ENCODE results near the gene TRMT2A. TPM values are rescaled to one million over a fixed set of nuclear protein-coding genes. Genes with fewer than 3 reads are reported as not detected.

Gene TRMT2A
- total and polyA plus RNA-seq, 2 of the 8 experiments (the other 6 are each of a cell fraction or from before 2014, with no cell fraction given) = 44.9 to 50.3 TPM

DNA sequence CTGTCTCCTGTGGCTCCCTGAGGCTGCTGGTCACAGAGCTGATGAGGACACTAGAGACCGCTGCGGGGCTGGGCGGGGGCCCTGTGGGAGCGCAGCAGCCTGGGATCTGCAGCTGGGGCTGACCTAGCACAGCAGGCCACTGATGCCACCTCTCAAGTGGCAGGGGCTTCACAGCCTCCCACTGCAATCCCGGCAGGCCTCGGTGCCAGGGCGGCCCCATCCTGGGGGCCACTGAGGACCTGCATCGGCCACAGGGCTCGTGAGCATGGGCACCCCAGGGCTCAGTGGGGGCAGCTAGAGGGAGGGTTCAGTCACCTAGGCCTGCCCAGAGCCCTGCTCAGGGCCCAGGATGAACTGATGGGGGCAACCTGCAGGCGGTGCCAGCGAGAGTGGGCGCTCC, 48.4 kb upstream of the TRMT2A start:
- Histone ChIP-seq H3K18ac (ENCODE audit: extremely low read depth, low read length) (no peak overlapping the region), H4K91ac (replicated peaks; ENCODE audit: insufficient read length, low read length) (no peak overlapping the region), H2BK12ac (ENCODE audit: low read depth, low read length) (no peak overlapping the region), H3K23ac (ENCODE audit: insufficient read length) (no peak overlapping the region), H3K4me1 (replicated peaks in 1 of 4; ENCODE audit: control insufficient read depth in 3 of 4, insufficient read depth in 4 of 4, low read length in 3 of 4) (no peaks in the 10 kb centered on the region), H2BK5ac (ENCODE audit: low read depth, low read length) (no peak overlapping the region), H2BK15ac (ENCODE audit: low read length) (no peak overlapping the region), H2AK5ac (ENCODE audit: low read depth, low read length) (no peak overlapping the region), H2BK20ac (ENCODE audit: low read length) (no peak overlapping the region), H3K14ac (ENCODE audit: insufficient read length) (no peak overlapping the region), H3K36me3 (ENCODE audit: control insufficient read depth in 2 of 4, insufficient read depth in 4 of 4, low read length in 3 of 4) (no peaks in the 10 kb centered on the region), H3K56ac (replicated peaks; ENCODE audit: insufficient read length, low read depth, low read length) (no peak overlapping the region), H2BK120ac (replicated peaks; ENCODE audit: low read depth, low read length) (no peak overlapping the region), H2AFZ (ENCODE audit: low read length) (no peak overlapping the region), H3K79me2 (ENCODE audit: control insufficient read depth in 1 of 2, insufficient read depth in 2 of 2, low read length in 2 of 2) (no peaks in the 10 kb centered on the region), H4K8ac (ENCODE audit: extremely low read depth, insufficient read depth, low read length) (no peak overlapping the region), H3K23me2 (ENCODE audit: low read depth, low read length) (peaks cover 15% of the 10 kb centered on the region; the same call in 1 of the 2 replicates), H3K9me3 (ENCODE audit: insufficient read depth in 2 of 2, low read depth in 1 of 2, low read length in 1 of 2) (no peaks in the 10 kb centered on the region; a peak in 1 of 4 replicates), H3K27me3 (replicated peaks in 1 of 4; ENCODE audit: control insufficient read depth in 3 of 4, extremely low read depth in 1 of 4, insufficient read depth in 3 of 4, low read length in 3 of 4) (no peaks in the 10 kb centered on the region), H4K20me1 (replicated peaks in 1 of 2; ENCODE audit: control insufficient read depth in 1 of 2, insufficient read depth in 2 of 2, low read length in 2 of 2) (peaks cover 0 to 1% of the 10 kb centered on the region in 2 experiments), H3K4ac (replicated peaks; ENCODE audit: insufficient read length, low read depth, low read length) (no peak overlapping the region), H3K79me1 (ENCODE audit: low read depth, low read length) (no peaks in the 10 kb centered on the region), H4K5ac (ENCODE audit: insufficient read length, low read depth, low read length) (no peak overlapping the region), H3K27ac (ENCODE audit: low read depth, low read length) (no peak overlapping the region), H3K9ac (replicated peaks in 1 of 4; ENCODE audit: extremely low read depth in 1 of 4, low read depth in 3 of 4, low read length in 3 of 4) (no peak overlapping the region), H3K4me3 (ENCODE audit: extremely low read depth in 1 of 4, insufficient read depth in 2 of 4, low read depth in 3 of 4, low read length in 4 of 4) (no peak overlapping the region), H3K4me2 (ENCODE audit: insufficient read depth in 1 of 2, low read depth in 2 of 2, low read length in 2 of 2) (no peak overlapping the region)
- WGBS, 2 experiments (ENCODE audit: extremely low coverage in 1 of 2, insufficient coverage in 1 of 2, insufficient read length in 1 of 2, insufficient replicate concordance in 2 of 2, low coverage in 1 of 2, low lambda C conversion rate in 2 of 2, missing lambda C conversion rate in 1 of 2) = 86% methylated on average over 6 of the region's 12 CpGs; no CpG with 5 or more reads in 1 of the 2 experiments
- DNase-seq (ENCODE audit: low read depth in 1 of 2, low spot score in 2 of 2) = no peak
- POLR2A ChIA-PET (ENCODE audit: partially characterized antibody) = interaction anchor here (1.1 to 1.2 kb wide), 2 partner anchors 36 to 44 kb away, joined by 3 read pairs; no protein-coding TSS in a partner anchor
- no peak for TF ChIP-seq CHD2 (IDR thresholded peaks at IDR 0.05; ENCODE audit: low read length)
- TF ChIP-seq SAP30 (IDR thresholded peaks at IDR 0.05; ENCODE audit: insufficient read depth, insufficient replicate concordance, low read length) = no peak
- no peak for TF ChIP-seq POLR2AphosphoS5 (IDR thresholded peaks at IDR 0.05; ENCODE audit: low read depth, low read length)
- CTCF ChIA-PET (ENCODE audit: partially characterized antibody) = interaction anchor here (0.9 kb wide), 1 partner anchor 119 kb away, joined by 3 read pairs; no protein-coding TSS in a partner anchor
- FAIRE-seq = no peak
